ENCODE results near the gene SERPINB6. TPM values are rescaled to one million over a fixed set of nuclear protein-coding genes. Genes with fewer than 3 reads are reported as not detected.

The SERPINB6 gene
- total and polyA plus RNA-seq, 9 of the 15 experiments (the other 6 are each of a cell fraction or from before 2014, with no cell fraction given): 86.6 to 211 (median 143) TPM

- TF ChIP-seq ZBED1 (IDR thresholded peaks at IDR 0.05): no peak
- TF ChIP-seq HDAC1 (IDR thresholded peaks at IDR 0.05): no peak; a peak in 1 of 4 replicates
- TF ChIP-seq ARID3A (IDR thresholded peaks at IDR 0.05; ENCODE audit: borderline replicate concordance, low read depth, low read length): 0 out of 2 replicates have a peak, but pooled peaks have one; percentile 30
- TF ChIP-seq RNF219 (CRISPR knock-in tag; IDR thresholded peaks at IDR 0.05): no peak
- TF ChIP-seq ZNF395 (CRISPR knock-in tag; IDR thresholded peaks at IDR 0.05): peak; percentile 85
- TF ChIP-seq CLOCK (CRISPR knock-in tag; IDR thresholded peaks at IDR 0.05; ENCODE audit: borderline replicate concordance): peak; percentile 60; the same call in 1 of the 2 replicates
- TF ChIP-seq ZEB2 (IDR thresholded peaks at IDR 0.05): peak; percentile 72
- TF ChIP-seq TEAD2 (tag; IDR thresholded peaks at IDR 0.05): peak; percentile 93
- TF ChIP-seq TRIM28 (IDR thresholded peaks at IDR 0.05): no peak
- no peak for TF ChIP-seq SMAD1 (IDR thresholded peaks at IDR 0.05; ENCODE audit: low read depth, low read length, partially characterized antibody)
- TF ChIP-seq POLR3A (IDR thresholded peaks at IDR 0.05; ENCODE audit: borderline replicate concordance, extremely low read depth, insufficient read depth, insufficient read length): no peak
- peak; percentile 92 for TF ChIP-seq ERF (CRISPR knock-in tag; IDR thresholded peaks at IDR 0.05)
- no peak for TF ChIP-seq EZH2 (IDR thresholded peaks at IDR 0.05; ENCODE audit: borderline replicate concordance, low read depth, low read length)
- TF ChIP-seq ZNF785 (CRISPR knock-in tag; IDR thresholded peaks at IDR 0.05): 0 out of 2 replicates have a peak, but pooled peaks have one; percentile 46
- no peak for TF ChIP-seq CREB1 (IDR thresholded peaks at IDR 0.05)
- no peak for TF ChIP-seq CREB1 (CRISPR knock-in tag; IDR thresholded peaks at IDR 0.05)
- TF ChIP-seq ZNF174 (CRISPR knock-in tag; IDR thresholded peaks at IDR 0.05): no peak
- no peak for TF ChIP-seq CTCF (IDR thresholded peaks at IDR 0.05 in 2 of 3, conservative IDR thresholded peaks at IDR 0.05 in 1 of 3; ENCODE audit: insufficient read depth in 2 of 3, low read depth in 1 of 3, low read length in 3 of 3)
- TF ChIP-seq ZNF551 (CRISPR knock-in tag; IDR thresholded peaks at IDR 0.05): no peak
Observed at GRCh38 chr6:2979819-2980464, 8.6 kb upstream of the SERPINB6 start (continued).

All from K562 (cell line).